Muscle of back (tissue), 13 donors: ENCODE data around the gene COL21A1. TPM values are rescaled to one million over a fixed set of nuclear protein-coding genes. Genes with fewer than 3 reads are reported as not detected.
A peak's percentile ranks its signal among the peaks of the same experiment; 100 is the strongest.
"Not testable (repeated sequence)": the region's sequence is repeated elsewhere in the genome, so short reads cannot be mapped to it uniquely, and the experiment has no call there.

Experiments
- DNase-seq, 3 donors: peaks; one replicate each; pipeline versions ENCODE4 v3.0.0 to v3.0.0-alpha.2; 2013
- long read RNA-seq, 9 donors: transcript quantifications; one replicate each; lab custom pipeline, GENCODE V29; 2026
- polyA plus RNA-seq, 10 donors: library from polyadenylated mRNA; unstranded; fragments of 120-200 nt; gene quantifications; one replicate each; pipeline ENCODE4 v1.2.1, GENCODE V29; 2013; ENCODE audit not compliant: insufficient read length in 10 of 10

COL21A1 gene
- polyA plus RNA-seq: 100 to 1,000 TPM in 7 of 10 donors, 10 to 100 TPM in 3; 65.2 to 217 (median 102) TPM
- long read RNA-seq, donor 1, partial matches to known transcripts: 16 of 20 reads
- long read RNA-seq, donor 1, other reads (novel, unspliced or antisense): 0 of 20 reads
- long read RNA-seq, donor 2, partial matches to known transcripts: 7 of 11 reads
- long read RNA-seq, donor 2, other reads (novel, unspliced or antisense): 0 of 11 reads
- long read RNA-seq, donor 3: 0 reads
- long read RNA-seq, donor 4, partial matches to known transcripts: 0 of 1 reads
- long read RNA-seq, donor 4, other reads (novel, unspliced or antisense): 0 of 1 reads
- long read RNA-seq, donor 5, partial matches to known transcripts: 106 of 109 reads
- long read RNA-seq, donor 5, other reads (novel, unspliced or antisense): 0 of 109 reads
- long read RNA-seq, donor 6, partial matches to known transcripts: 12 of 16 reads
- long read RNA-seq, donor 6, other reads (novel, unspliced or antisense): 0 of 16 reads
- long read RNA-seq, donor 7: 0 reads
- long read RNA-seq, donor 8, partial matches to known transcripts: 31 of 32 reads
- long read RNA-seq, donor 8, other reads (novel, unspliced or antisense): 0 of 32 reads
- long read RNA-seq, donor 9: 0 reads

DNA sequence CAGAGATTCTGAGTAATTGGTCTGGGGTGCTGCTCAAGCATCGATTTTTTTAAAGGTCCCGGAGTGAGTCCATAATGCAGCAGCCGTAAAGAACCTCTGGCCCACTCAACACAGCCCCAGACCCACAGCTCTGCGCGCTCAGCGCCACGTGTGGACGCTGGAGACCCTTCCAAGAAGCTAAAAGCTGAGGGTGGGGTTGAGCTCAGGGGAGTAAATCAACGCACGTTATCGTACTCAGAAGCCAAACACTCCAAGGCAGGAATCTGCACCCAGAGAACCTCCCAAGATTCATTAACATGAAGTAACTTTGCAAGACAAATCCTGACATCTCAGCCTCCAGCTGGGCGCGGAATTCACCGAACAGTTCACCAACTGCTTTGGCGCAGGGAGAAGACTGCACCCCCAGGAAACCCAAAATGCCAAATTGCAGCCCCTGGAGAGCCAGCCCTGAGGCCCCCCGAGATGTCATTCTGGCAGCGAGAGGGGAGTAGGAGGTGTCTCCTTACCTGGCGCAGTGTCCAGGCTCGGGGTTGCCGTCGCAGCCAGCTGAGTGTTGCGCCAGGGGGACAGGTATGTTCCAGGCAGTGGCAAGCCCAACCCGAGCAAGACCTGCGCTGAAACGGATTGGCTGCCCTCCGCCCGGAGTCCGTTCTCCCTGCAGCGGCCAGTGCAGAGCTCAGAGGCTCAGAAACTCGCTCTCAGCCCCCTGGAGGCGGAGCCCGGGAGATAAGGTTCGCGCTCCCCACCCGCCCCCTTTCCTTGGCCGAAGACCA lies at the start of gene COL21A1:
COL21A1 (minus strand) TSS at position 700 of the 773 bp plus-strand sequence. CDS start 64,962 bp downstream, outside the sequence.
- peak; percentile 59 to 90 (median 73) for DNase-seq

DNA sequence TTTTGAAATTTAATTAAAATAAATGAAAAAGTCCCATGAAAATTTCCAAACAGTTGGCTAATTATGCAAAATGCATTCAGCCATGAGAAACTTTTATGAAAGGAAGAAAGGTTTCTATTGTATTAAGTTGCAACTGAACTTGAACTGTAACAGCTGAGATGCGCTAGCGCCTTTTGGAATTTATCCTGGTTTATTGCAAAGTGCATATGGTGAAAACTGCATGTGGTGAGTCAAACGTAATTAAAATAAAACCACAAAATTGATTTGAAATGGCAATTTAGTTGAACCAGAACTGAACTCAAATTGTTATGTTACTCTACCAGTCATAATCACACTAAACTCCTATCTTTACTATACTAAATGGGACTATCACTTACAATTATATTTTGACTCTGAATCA lies 46.4 kb upstream of the COL21A1 start:
- no peak for DNase-seq

DNA sequence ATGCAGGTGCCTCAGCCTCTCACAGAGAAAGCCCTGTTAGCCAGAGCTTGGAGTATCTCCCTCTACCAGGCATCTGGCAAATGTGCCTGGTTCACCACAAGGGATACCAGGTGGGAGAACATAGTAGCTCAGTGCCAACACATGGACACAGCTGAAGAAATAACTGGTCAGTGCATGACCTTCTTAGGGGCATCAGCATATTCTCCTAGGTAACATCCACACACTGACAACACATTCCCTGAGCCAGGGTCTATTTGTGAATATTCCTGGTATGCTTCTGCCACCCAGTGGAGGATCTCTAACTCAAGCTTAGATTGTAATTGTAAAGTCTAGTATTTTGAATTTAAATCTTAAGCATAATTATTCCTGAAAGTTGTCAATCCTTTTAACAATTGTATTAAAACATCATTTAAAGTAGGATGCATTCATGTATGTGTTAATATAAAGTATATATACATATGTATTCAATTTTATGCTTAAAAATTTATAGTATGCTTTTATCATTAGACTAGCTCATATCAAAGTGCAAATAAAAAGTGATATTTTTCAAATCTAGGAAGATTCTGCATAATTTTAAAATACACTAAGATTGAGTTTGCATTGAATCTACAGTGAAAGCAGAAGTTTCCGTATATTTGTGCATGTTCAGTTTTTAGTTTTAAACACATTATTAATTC lies 45.3 kb upstream of the COL21A1 start:
- DNase-seq: peak; percentile 66 to 90 (median 74)

DNA sequence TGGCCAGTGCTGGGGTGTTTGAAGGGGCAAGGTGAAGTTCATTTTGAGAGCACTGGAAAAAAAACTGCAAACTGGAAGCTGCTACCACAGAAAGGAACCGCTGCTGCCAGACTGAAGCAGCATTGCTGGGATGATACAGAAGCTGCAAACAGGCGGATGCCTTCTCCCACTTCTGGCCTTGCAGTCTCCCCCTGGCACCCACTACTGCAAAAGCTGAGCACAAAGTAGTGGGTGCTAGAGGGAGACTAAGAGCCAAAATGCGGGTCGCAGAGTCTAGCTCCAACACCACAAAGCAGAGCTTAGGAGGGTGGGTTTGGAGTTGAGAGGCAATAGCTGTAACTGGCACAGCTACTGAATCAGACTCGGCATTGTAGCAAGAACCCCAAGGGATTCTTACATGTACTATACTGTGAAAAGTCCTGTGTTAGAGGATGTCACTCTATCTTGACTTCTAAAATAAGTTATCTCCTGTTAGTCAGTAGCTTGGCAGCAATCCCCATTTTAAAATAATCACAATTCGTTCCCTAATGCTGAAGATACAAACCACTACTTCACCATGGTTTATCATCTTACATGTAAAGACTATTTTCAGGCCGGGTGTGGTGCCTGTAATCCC lies 44.0 kb upstream of the COL21A1 start:
- DNase-seq: peak in 1 of 3 donors; percentile 36

DNA sequence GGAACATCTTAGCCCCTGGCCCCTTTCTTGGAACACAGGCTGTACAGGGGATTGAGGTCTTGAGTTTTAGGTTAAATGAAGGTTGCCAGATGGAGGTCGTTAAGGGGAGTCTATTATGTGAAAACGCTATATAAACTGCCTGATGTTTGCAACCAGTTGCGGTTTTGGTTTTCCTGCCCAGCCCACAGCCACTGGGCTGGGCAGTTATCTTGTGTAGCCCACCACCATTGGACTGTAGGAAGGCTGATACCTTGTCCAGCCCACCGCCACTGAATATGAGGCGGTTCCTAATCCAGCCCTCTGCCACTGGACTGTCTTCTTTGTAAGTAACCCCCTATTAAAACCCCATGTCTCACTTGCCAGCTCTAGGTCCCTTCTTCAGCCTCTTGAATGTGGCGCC lies 42.3 kb upstream of the COL21A1 start:
- DNase-seq: no peak

DNA sequence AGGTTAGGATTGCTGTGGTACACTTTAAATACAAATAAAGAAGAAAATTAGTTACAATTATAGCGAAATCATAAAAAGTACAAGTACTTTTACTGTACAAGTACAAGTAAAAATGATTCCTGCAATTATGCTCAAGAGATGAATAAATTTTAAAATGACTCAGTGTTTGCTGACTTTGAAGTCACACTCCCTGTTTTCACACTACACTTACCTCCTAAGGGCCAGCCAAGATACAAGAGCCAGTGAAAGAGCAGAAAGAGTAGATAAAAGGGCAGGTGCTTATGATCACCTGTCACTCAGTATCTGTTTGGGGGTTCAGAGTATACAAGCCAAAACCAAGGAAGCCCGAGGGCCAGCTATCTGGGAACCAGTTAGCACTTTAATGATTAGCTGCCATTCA lies 41.0 kb upstream of the COL21A1 start:
- no peak for DNase-seq

DNA sequence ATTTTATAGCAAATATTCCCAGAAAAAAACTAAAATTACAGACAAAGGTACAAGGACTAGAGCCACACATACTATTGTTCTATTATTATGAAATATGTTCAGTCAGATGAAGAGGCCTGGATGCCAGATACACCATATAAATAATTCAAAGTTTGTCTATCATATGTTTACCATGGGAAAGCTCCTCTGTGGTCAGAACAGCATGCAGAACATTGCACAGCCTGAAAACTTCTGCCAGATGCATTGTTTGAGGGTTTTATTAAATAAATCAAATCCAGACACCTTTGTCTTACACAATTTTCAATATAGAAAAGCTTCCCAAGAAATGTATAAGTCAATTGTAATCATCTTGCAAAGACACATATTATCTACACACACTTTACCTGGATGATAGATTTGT lies 35.0 kb upstream of the COL21A1 start:
- DNase-seq: no peak

DNA sequence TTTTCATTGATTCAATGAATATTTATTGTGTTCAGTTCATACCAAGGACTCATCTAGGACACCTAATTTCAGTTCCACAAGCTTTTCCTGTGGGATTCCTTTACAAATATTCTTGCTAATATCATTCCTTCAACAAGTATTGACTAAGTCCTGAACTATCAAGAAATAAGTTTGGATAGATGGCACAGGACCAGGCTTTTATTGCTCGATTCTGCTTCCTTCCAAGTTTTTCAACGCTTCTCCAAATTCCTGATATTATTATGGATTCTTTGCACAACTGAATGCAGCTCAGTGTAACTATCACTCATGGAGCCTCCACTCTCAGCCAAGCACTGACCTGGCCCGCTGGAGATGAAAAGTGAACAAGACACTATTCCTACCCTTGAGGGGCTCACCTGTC lies 32.7 kb upstream of the COL21A1 start:
- DNase-seq: peak in 2 of 3 donors; percentile 25 to 72

DNA sequence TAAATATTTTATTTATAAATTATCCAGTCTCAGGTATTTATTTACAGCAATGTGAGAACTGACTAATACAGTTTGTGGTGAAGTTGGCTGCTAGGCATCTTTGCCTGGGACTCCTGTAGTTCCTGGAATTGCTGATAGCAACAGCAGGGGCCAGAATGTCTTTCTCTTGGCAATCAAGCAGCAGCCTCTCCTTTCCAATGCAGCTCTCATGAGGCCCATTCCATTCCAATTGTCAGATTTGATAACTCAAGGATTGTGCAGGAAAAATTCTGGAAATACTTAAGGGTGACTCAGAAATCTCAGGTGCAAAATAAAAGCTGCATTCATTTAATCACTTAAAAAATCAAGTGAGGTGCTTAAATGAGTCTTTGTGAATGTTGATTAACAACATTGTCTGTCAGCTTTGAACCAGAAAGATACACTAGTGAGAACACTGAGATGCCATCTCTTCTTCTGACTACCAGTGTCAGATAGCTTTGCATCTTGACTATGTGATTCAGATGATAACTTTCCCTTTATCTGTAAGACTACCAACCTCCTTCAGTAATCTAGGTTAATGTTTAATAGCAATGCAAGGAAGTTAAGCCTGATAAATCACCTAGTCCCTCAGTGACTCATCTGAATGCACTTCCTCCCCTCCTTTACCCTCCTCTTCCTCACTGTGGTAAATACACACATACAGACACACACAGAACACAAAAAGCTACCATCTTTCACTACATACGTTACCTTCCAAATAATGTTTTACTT lies 32.1 kb upstream of the COL21A1 start:
- peak in 2 of 3 donors; percentile 34 to 60 for DNase-seq

DNA sequence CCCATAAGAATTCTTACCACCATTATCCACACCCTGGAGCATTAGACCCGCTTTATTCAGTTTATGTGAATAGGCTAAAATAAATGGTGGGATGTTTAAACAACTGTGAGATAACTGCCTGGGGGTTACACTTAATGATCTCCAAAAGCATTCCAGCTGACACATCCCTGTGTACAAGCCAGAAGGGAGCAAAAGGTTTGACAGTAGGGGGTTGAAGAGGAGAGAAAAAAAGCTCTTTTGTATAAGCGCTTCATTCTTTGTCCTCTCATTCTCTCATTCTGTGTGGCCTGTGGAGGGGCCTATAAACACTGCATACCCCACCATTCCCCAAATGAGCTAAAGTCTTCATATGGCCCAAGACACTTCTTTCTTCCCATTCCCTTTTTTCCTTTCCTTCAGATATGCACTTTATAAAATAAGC lies 30.8 kb upstream of the COL21A1 start:
- DNase-seq: peak in 2 of 3 donors; percentile 27 to 66

DNA sequence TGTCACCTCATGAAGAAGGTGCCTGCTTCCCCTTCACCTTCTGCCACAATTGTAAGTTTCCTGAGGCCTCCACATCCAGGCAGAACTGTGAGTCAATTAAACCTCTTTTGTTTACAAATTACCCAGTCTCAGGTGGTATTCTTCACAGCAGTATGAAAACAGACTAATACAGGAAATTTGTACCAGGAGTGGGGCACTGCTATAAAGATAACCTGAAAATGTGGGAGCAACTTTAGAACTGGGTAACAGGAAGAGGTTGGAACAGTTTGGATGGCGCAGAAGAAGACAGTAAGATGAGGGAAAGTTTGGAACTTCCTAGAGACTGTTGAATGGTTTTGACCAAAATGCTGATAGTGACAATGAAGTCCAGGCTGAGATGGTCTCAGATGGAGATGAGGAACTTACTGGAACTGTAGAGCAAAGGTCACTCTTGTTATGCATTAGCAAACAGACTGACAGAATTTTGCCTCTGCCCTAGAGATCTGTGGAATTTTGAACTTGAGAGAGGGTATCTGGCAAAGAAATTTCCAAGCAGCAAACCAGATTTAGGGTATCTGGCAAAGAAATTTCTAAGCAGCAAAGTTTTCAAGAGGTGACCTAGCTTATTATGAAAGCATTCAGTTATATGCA lies 23.5 kb upstream of the COL21A1 start:
- no peak for DNase-seq

DNA sequence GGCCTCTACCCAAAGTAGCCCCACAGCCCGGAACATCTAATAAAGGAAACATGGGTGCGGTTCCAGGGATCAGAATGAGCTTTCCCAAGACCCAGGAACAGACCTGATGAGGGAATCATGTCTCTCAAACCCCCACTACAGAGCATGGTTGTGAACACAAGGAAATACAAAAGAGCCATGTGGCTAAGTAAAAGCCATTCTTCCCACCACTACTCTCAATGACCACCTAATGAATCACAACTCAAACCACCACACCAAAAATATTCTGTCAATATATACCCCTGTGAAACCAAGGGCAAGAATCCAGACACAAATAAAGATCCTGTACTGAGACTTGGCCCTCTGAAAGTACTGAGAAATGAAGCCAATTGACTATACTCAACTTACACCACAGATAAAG lies 20.9 kb upstream of the COL21A1 start:
- DNase-seq: no peak

DNA sequence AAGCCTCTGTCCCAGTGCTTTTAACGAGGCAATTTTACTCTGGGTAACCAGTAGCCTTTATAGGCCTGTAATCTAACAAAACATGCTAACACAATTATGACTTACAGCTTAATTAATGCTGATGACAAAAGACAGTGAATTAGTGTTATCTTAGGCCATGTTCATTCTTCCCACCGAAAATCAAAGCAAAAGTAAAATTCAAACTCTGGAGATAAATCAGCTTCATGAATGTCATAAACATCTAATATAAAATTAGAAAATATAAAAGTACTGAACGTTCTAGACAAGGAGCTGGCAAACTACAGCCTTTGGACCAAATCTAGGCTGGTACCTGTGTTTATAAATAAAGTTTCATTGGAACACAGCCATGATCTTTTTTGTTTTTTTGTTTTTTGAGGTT lies 18.6 kb upstream of the COL21A1 start:
- no peak for DNase-seq

DNA sequence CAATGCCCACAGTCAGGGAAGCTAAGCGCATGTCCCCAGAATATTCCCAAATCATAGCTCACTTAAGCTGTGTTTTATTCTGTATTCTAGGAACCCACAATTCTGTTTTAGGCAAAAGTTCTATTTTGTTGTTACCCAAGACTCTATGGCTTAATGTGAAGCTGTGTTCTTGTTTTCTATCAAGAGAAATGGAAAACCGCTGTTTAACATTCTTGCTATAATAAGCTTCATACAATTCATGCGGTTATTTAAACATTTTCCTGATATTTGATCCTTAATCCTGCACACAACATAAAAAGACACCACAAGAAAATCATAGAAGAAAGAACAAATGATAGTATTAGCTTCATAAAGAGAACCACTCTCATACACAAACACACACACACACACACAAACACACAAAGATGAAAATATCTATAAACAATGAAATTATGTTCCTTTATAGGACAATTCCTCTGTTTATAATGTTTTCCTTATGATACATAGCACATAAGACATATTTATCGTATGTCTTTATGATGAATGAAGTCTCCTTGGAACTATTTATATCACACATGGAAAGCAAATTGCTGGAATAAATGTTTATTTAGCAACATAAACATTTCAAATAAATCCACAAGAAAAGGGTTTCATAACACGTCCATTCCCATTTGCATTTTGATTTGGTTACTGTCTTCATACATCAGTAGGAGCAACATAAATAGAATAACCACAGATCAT lies 16.4 kb upstream of the COL21A1 start:
- DNase-seq: peak in 2 of 3 donors; percentile 14 to 66

DNA sequence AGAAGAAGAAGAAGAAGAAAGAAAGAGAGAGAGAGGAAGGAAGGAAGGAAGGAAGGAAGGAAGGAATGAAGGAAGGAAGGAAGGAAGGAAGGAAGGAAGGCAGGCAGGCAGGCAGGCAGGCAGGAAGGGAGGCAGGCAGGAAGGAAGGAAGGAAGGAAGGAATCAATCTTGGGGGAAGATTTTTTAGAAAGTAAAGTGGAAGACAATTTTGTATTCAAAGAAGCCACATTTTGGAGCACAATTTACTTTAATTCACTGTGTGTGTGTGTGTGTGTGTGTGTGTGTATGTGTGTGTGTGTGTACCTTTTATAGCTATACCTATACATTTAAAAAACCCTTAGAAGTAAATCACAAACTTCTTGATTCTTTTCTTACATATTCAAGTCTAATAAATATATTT lies 13.2 kb upstream of the COL21A1 start:
- DNase-seq: not testable (repeated sequence)

DNA sequence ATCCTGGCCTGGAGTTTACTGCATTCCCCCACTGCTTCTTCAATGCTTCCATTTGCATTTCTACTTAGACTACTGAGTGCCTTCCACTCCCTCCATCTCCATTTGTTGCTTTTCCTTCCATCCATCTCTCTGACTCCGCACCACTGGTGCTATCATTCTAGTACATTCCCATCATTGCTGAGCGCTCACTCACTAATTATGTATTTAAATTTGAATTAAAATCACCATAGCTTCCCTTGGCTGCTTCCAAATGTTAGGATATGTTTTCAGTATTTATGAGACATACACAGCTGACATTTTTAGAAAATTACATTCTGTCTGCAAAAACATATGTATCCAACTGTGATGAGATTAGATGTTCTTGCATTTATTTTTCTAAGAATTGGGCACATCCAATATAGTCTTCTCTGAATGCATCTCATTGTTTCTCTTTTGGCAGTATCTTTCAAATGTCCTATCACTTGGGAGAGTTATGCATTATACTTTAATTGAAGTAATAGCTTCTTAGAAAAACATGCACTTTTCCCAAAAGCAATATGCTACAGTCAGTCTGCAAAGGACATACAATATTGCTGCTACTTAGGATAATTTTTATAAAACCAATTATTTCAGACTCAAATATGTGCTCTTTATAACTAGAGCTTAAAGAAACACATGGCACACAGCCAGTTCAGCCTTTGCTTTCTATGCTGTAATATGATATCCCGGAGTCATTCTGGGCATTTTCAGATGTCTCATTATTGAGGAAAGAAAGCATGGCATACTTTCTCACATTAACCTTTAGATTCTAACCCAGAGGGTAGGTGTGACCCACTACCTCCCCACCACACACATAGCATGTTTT lies 12.1 kb upstream of the COL21A1 start:
- peak in 2 of 3 donors; percentile 58 to 80 for DNase-seq

DNA sequence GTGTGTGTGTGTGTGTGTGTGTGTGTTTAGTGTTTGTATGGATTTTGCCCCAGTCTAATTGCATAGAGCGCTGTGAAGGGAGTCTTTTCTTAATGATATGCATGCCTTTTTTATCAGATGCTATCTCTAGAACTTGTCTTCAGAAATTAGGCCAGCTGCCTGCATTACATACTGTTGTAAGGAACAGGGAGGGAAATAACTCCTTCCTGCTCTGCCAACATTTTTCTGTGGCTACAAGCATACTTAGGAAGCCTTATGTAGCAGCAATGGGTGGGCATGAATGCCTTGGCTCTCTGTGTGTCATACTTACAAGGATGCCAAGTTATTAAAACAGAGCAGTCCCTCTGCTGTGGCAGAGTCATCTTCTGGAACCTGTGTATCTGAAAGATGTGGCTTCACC lies 8.0 kb upstream of the COL21A1 start:
- no peak for DNase-seq

DNA sequence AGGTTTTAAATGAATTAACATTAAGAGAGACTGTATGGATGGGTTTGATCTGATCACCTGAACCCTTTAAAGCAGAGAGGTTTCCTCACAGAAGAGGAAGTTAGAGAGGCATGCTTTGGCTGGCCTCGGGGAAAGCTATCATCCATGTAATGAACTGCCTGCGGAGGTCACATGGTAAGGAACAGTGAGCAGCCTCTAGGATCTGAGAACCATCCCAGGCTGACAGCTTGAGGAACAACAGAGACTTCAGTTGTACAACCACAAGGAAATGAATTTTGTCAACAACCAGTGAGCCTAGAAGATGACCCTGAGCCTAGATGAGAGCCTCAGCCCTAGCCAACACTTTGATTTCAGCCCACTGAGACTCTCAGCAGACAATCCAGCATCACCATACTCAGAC lies 2.9 kb upstream of the COL21A1 start:
- no peak for DNase-seq
